GM23338 (cell line): ENCODE data around the gene MTMR3. TPM values are rescaled to one million over a fixed set of nuclear protein-coding genes. Genes with fewer than 3 reads are reported as not detected.

Experiments
- ATAC-seq: fragments of 200-7000 bp; cut with Tn5 transposase; 3 replicates; pipeline ENCODE4 v1.9.1; 2020
- DNase-seq: peaks from one replicate; pipeline ENCODE4 v3.0.0-alpha.2; 2015; ENCODE audit warnings: low spot score
- H2AFZ ChIP-seq: fragments of 200-600 bp; sonication (generic); 2 replicates; pipeline ENCODE4 v1.8.0; 2016; ENCODE audit warnings: antibody characterized with exemption, mild to moderate bottlenecking, moderate library complexity
- H3F3A ChIP-seq: fragments of 200-600 bp; sonication (generic); replicated peaks from 2 replicates; pipeline ENCODE4 v1.8.0; 2017; ENCODE audit warnings: antibody characterized with exemption, mixed run types, low read depth
- H3K27ac ChIP-seq: fragments of 200-600 bp; sonication (generic); 2 replicates; pipeline ENCODE4 v1.6.1; 2016; ENCODE audit warnings: low read depth
- H3K27me3 ChIP-seq: fragments of 200-600 bp; sonication (generic); 2 replicates; pipeline ENCODE4 v1.8.0; 2016; ENCODE audit warnings: mild to moderate bottlenecking, mixed run types, moderate library complexity; ENCODE audit not compliant: insufficient read depth
- H3K36me3 ChIP-seq: fragments of 200-600 bp; sonication (generic); 2 replicates; pipeline ENCODE4 v1.8.0; 2016; ENCODE audit warnings: mild to moderate bottlenecking; ENCODE audit not compliant: insufficient read depth
- H3K4me1 ChIP-seq: fragments of 200-600 bp; sonication (generic); 2 replicates; pipeline ENCODE4 v1.8.0; 2016; ENCODE audit warnings: mild to moderate bottlenecking, moderate library complexity; ENCODE audit not compliant: insufficient read depth
- H3K4me2 ChIP-seq: fragments of 200-600 bp; sonication (generic); 2 replicates; pipeline ENCODE4 v1.7.1; 2017; ENCODE audit warnings: mixed run types
- H3K4me3 ChIP-seq: fragments of 200-600 bp; sonication (generic); 2 replicates; pipeline ENCODE4 v1.6.1; 2016; ENCODE audit warnings: mixed run types
- H3K79me2 ChIP-seq: fragments of 200-600 bp; sonication (generic); replicated peaks from 2 replicates; pipeline ENCODE4 v1.8.0; 2017; ENCODE audit warnings: mild to moderate bottlenecking; ENCODE audit not compliant: insufficient read depth
- H3K9me2 ChIP-seq: fragments of 200-600 bp; sonication (generic); 2 replicates; pipeline ENCODE4 v1.8.0; 2017; ENCODE audit not compliant: insufficient read depth
- H4K20me1 ChIP-seq: fragments of 200-600 bp; sonication (generic); replicated peaks from 2 replicates; pipeline ENCODE4 v1.8.0; 2017; ENCODE audit warnings: mild to moderate bottlenecking; ENCODE audit not compliant: insufficient read depth
- H3K27ac Mint-ChIP-seq: 2 replicates; pipeline ENCODE4 v1.8.0; 2020; ENCODE audit warnings: inconsistent platforms, mild to moderate bottlenecking, moderate library complexity, mixed read lengths
- H3K27me3 Mint-ChIP-seq: 3 replicates; pipeline ENCODE4 v1.8.0; 2022; ENCODE audit warnings: low read depth, mild to moderate bottlenecking, moderate library complexity, mixed read lengths, inconsistent platforms; ENCODE audit not compliant: insufficient read depth, poor library complexity
- H3K36me3 Mint-ChIP-seq: 3 replicates; pipeline ENCODE4 v1.8.0; 2021; ENCODE audit warnings: low read depth, mild to moderate bottlenecking, inconsistent platforms, moderate library complexity, mixed read lengths
- H3K4me1 Mint-ChIP-seq: 3 replicates; pipeline ENCODE4 v1.8.0; 2020; ENCODE audit warnings: mild to moderate bottlenecking, inconsistent platforms, mixed read lengths
- H3K4me3 Mint-ChIP-seq: 3 replicates; pipeline ENCODE4 v1.8.0; 2021; ENCODE audit warnings: moderate library complexity, mild to moderate bottlenecking, inconsistent platforms, mixed read lengths
- H3K9me3 Mint-ChIP-seq: 3 replicates; pipeline ENCODE4 v1.8.0; 2020; ENCODE audit warnings: moderate library complexity, mild to moderate bottlenecking, inconsistent platforms, mixed read lengths
- CREB1 ChIP-seq: fragments of 250-450 bp; sonication (Bioruptor Pico); IDR thresholded peaks from 2 replicates; pipeline ENCODE4 v1.5.0; 2020; ENCODE audit warnings: low read depth, mild to moderate bottlenecking, moderate library complexity
- EZH2 ChIP-seq: fragments of 200-600 bp; sonication (generic); IDR thresholded peaks from one replicate; pipeline ENCODE4 v1.8.0; 2017; ENCODE audit warnings: antibody characterized with exemption, mild to moderate bottlenecking, low read depth; ENCODE audit not compliant: unreplicated experiment
- NANOG ChIP-seq: IDR thresholded peaks from 2 replicates; pipeline ENCODE4 v1.6.1; 2016; ENCODE audit warnings: antibody characterized with exemption, borderline replicate concordance
- POLR2AphosphoS5 ChIP-seq: IDR thresholded peaks from 2 replicates; pipeline ENCODE4 v1.6.1; 2016; ENCODE audit warnings: antibody characterized with exemption, low read depth
- STAT1 ChIP-seq: IDR thresholded peaks from one replicate; pipeline ENCODE4 v1.6.1; 2016; ENCODE audit warnings: antibody characterized with exemption; ENCODE audit not compliant: unreplicated experiment
- ZNF114 ChIP-seq: fragments of 250-450 bp; sonication (Bioruptor Pico); IDR thresholded peaks from 2 replicates; pipeline ENCODE4 v1.5.0; 2020; ENCODE audit warnings: mild to moderate bottlenecking, moderate library complexity
- polyA plus RNA-seq: library from polyadenylated mRNA; unstranded; fragments of >200 nt; fragmentation: Nextera tagmentation; extraction: Ambion mirVana; gene quantifications from 2 replicates; pipeline ENCODE4 v1.2.1, GENCODE V29; 2016
- total RNA-seq: library from RNA; depleted of rRNA; stranded (reverse); fragments of >200 nt; shearing (Covaris generic); gene quantifications from 2 replicates; pipeline ENCODE4 v1.2.3, GENCODE V29; 2014
- TF ChIP-seq, protein P1 (sequence below), 2 experiments: fragments of 200-600 bp in 1 of 2; sonication (generic) in 1 of 2; conservative IDR thresholded peaks; 2 replicates each; pipeline versions ENCODE4 v1.5.1 to v1.6.1; 2016 to 2017; ENCODE audit warnings: antibody characterized with exemption in 2 of 2, low read depth in 2 of 2, mild to moderate bottlenecking in 2 of 2, moderate library complexity in 1 of 2
- TF ChIP-seq, protein P2 (sequence below): fragments of 250-450 bp; sonication (Bioruptor Pico); IDR thresholded peaks from 2 replicates; pipeline ENCODE4 v1.5.0; 2020; ENCODE audit warnings: mild to moderate bottlenecking, moderate library complexity

Gene MTMR3
- total and polyA plus RNA-seq, 2 experiments from 2014 or later = 5.2 to 27.4 TPM

DNA sequence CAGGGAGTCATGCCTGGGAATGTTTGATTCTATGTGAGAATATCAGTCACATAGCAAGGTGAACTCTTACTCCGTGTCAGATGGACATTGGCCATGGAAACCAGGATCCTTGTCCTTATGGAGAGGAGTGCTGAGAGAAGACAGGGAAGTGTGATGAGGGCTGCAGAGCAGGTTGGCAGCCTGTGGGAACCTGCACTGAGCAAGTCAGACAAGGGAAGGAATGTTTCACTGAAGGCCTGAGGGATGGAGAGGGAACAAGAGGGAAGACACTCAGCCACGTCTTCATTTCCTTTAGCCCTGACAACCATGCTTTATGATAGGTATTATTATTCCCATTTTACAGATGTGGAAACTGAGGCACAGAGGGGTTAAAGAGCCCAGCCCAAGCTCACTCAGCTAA, 158.9 kb downstream of the MTMR3 start (continued):
- TF ChIP-seq, protein P1, sequence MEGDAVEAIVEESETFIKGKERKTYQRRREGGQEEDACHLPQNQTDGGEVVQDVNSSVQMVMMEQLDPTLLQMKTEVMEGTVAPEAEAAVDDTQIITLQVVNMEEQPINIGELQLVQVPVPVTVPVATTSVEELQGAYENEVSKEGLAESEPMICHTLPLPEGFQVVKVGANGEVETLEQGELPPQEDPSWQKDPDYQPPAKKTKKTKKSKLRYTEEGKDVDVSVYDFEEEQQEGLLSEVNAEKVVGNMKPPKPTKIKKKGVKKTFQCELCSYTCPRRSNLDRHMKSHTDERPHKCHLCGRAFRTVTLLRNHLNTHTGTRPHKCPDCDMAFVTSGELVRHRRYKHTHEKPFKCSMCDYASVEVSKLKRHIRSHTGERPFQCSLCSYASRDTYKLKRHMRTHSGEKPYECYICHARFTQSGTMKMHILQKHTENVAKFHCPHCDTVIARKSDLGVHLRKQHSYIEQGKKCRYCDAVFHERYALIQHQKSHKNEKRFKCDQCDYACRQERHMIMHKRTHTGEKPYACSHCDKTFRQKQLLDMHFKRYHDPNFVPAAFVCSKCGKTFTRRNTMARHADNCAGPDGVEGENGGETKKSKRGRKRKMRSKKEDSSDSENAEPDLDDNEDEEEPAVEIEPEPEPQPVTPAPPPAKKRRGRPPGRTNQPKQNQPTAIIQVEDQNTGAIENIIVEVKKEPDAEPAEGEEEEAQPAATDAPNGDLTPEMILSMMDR (conservative IDR thresholded peaks at IDR 0.05; ENCODE audit: low read depth in 2 of 2) = no peak
- TF ChIP-seq NANOG = no peak

DNA sequence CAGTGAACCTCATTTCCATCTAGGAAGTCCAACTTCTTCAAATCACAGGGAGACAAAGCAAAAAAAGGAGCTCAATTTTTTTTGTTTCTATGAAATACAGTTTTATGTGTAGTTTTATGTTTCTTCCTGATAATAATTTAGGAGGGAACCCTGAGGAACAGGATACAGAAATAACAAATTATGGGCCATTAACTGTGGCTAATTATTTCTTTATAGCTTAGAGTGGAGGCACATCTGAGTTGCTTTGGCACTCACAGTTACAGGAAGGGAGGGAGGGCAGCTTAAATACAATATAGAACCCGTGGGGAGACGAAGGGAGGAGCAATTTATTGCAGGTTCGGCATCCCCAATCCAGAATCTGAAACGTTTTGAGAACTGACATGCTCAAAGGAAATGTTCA, 160.2 kb downstream of the MTMR3 start:
- no peaks in the 10 kb centered on the region for H3K79me2 ChIP-seq
- no peak overlapping the region for H3K4me3 Mint-ChIP-seq
- H3K27me3 Mint-ChIP-seq = peaks cover 17% of the 10 kb centered on the region
- no peak overlapping the region for H3K4me3 ChIP-seq
- no peaks in the 10 kb centered on the region for H3K9me2 ChIP-seq
- no peak overlapping the region for H3K27ac ChIP-seq
- no peaks in the 10 kb centered on the region for H3F3A ChIP-seq
- DNase-seq = no peak
- no peak overlapping the region for H3K27ac Mint-ChIP-seq
- H3K4me2 ChIP-seq = no peak overlapping the region
- H3K4me1 Mint-ChIP-seq = peaks cover 1% of the 10 kb centered on the region; the same call in 1 of the 3 replicates
- H3K4me1 ChIP-seq = no peaks in the 10 kb centered on the region
- no peak overlapping the region for H2AFZ ChIP-seq
- no peaks in the 10 kb centered on the region for H3K27me3 ChIP-seq
- no peaks in the 10 kb centered on the region for H3K9me3 Mint-ChIP-seq
- ATAC-seq = no peak
- no peaks in the 10 kb centered on the region for H4K20me1 ChIP-seq
- TF ChIP-seq EZH2 (no peak), POLR2AphosphoS5 (no peak), CREB1 (CRISPR knock-in tag) (no peak), ZNF114 (no peak), STAT1 (no peak), NANOG (no peak)
- TF ChIP-seq, protein P2, sequence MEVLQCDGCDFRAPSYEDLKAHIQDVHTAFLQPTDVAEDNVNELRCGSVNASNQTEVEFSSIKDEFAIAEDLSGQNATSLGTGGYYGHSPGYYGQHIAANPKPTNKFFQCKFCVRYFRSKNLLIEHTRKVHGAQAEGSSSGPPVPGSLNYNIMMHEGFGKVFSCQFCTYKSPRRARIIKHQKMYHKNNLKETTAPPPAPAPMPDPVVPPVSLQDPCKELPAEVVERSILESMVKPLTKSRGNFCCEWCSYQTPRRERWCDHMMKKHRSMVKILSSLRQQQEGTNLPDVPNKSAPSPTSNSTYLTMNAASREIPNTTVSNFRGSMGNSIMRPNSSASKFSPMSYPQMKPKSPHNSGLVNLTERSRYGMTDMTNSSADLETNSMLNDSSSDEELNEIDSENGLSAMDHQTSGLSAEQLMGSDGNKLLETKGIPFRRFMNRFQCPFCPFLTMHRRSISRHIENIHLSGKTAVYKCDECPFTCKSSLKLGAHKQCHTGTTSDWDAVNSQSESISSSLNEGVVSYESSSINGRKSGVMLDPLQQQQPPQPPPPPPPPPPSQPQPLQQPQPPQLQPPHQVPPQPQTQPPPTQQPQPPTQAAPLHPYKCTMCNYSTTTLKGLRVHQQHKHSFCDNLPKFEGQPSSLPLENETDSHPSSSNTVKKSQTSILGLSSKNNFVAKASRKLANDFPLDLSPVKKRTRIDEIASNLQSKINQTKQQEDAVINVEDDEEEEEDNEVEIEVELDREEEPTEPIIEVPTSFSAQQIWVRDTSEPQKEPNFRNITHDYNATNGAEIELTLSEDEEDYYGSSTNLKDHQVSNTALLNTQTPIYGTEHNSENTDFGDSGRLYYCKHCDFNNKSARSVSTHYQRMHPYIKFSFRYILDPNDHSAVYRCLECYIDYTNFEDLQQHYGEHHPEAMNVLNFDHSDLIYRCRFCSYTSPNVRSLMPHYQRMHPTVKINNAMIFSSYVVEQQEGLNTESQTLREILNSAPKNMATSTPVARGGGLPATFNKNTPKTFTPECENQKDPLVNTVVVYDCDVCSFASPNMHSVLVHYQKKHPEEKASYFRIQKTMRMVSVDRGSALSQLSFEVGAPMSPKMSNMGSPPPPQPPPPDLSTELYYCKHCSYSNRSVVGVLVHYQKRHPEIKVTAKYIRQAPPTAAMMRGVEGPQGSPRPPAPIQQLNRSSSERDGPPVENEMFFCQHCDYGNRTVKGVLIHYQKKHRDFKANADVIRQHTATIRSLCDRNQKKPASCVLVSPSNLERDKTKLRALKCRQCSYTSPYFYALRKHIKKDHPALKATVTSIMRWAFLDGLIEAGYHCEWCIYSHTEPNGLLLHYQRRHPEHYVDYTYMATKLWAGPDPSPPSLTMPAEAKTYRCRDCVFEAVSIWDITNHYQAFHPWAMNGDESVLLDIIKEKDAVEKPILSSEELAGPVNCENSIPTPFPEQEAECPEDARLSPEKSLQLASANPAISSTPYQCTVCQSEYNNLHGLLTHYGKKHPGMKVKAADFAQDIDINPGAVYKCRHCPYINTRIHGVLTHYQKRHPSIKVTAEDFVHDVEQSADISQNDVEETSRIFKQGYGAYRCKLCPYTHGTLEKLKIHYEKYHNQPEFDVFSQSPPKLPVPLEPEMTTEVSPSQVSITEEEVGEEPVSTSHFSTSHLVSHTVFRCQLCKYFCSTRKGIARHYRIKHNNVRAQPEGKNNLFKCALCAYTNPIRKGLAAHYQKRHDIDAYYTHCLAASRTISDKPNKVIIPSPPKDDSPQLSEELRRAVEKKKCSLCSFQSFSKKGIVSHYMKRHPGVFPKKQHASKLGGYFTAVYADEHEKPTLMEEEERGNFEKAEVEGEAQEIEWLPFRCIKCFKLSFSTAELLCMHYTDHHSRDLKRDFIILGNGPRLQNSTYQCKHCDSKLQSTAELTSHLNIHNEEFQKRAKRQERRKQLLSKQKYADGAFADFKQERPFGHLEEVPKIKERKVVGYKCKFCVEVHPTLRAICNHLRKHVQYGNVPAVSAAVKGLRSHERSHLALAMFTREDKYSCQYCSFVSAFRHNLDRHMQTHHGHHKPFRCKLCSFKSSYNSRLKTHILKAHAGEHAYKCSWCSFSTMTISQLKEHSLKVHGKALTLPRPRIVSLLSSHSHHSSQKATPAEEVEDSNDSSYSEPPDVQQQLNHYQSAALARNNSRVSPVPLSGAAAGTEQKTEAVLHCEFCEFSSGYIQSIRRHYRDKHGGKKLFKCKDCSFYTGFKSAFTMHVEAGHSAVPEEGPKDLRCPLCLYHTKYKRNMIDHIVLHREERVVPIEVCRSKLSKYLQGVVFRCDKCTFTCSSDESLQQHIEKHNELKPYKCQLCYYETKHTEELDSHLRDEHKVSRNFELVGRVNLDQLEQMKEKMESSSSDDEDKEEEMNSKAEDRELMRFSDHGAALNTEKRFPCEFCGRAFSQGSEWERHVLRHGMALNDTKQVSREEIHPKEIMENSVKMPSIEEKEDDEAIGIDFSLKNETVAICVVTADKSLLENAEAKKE (CRISPR knock-in tag) = no peak
- H3K36me3 ChIP-seq = no peaks in the 10 kb centered on the region
- no peaks in the 10 kb centered on the region for H3K36me3 Mint-ChIP-seq
